ENCODE measurements around the gene CD300LF.

CD300LF gene

GRCh38 chr17:74745548-74746177 is 32.9 kb upstream of the CD300LF start:
- no peak for DNase-seq

- peak; percentile 78 for DNase-seq
Measured at GRCh38 chr17:74744714-74745547, 32.2 kb upstream of the CD300LF start.

- no peak for DNase-seq
Measured at GRCh38 chr17:74744349-74744713, 31.6 kb upstream of the CD300LF start.

GRCh38 chr17:74743755-74744154 is 31.0 kb upstream of the CD300LF start:
- no peak for DNase-seq

GRCh38 chr17:74742978-74743545 is 30.3 kb upstream of the CD300LF start:
- no peak for DNase-seq

GRCh38 chr17:74742153-74742515 is 29.4 kb upstream of the CD300LF start:
- no peak for DNase-seq

- DNase-seq = no peak
Measured at GRCh38 chr17:74740641-74741387, 28.1 kb upstream of the CD300LF start.

GRCh38 chr17:74740173-74740572 is 27.4 kb upstream of the CD300LF start:
- no peak for DNase-seq

- no peak for DNase-seq
Measured at GRCh38 chr17:74739227-74739831, 26.6 kb upstream of the CD300LF start.

- DNase-seq = no peak
Measured at GRCh38 chr17:74738051-74738996, 25.6 kb upstream of the CD300LF start.

- no peak for DNase-seq
Measured at GRCh38 chr17:74737299-74738050, 24.8 kb upstream of the CD300LF start.

GRCh38 chr17:74736513-74737298 is 24.0 kb upstream of the CD300LF start, which contains the start of gene RAB37:
TSS of gene RAB37 (plus strand) at chr17:74737256. CDS start at chr17:74737273, 17 bp downstream.
- DNase-seq = no peak

GRCh38 chr17:74734256-74734655 is 21.5 kb upstream of the CD300LF start:
- no peak for DNase-seq

- DNase-seq = no peak
Measured at GRCh38 chr17:74733365-74734122, 20.8 kb upstream of the CD300LF start.

GRCh38 chr17:74732042-74732867 is 19.5 kb upstream of the CD300LF start:
- DNase-seq = no peak

GRCh38 chr17:74731347-74731605 is 18.6 kb upstream of the CD300LF start:
- no peak for DNase-seq

- no peak for DNase-seq
Measured at GRCh38 chr17:74730491-74731346, 18.0 kb upstream of the CD300LF start.

GRCh38 chr17:74729866-74730265 is 17.1 kb upstream of the CD300LF start:
- no peak for DNase-seq

Measured in activated T-cell treated with anti-CD3 and anti-CD28 coated beads for 4 hours (primary cell).